H9 (cell line): ENCODE results near the gene DCST1. TPM values are rescaled to one million over a fixed set of nuclear protein-coding genes. Genes with fewer than 3 reads are reported as not detected.

Experiments used
- DNase-seq: peaks from one replicate; pipeline ENCODE4 v3.0.0-alpha.2; 2017
- H2AFZ ChIP-seq: one replicate; pipeline ENCODE4 v1.6.1; 2013; ENCODE audit warnings: mild to moderate bottlenecking, low read length, control low read depth, moderate library complexity
- H2AK5ac ChIP-seq: 2 replicates; pipeline ENCODE4 v1.6.1; 2013; ENCODE audit warnings: low read length, control low read depth, mixed read lengths; ENCODE audit not compliant: insufficient read length
- H2BK120ac ChIP-seq: one replicate; pipeline ENCODE4 v1.6.1; 2013; ENCODE audit warnings: low read depth, mild to moderate bottlenecking, low read length, control low read depth, inconsistent platforms; ENCODE audit not compliant: poor library complexity, severe bottlenecking
- H2BK12ac ChIP-seq: 2 replicates; pipeline ENCODE4 v1.6.1; 2013; ENCODE audit warnings: low read length, control low read depth, mixed read lengths, low read depth; ENCODE audit not compliant: insufficient read length
- H2BK15ac ChIP-seq: 2 replicates; pipeline ENCODE4 v1.6.1; 2013; ENCODE audit warnings: low read depth, low read length, control low read depth
- H2BK20ac ChIP-seq: one replicate; pipeline ENCODE4 v1.6.1; 2013; ENCODE audit warnings: low read depth, mild to moderate bottlenecking, low read length, control low read depth, inconsistent platforms; ENCODE audit not compliant: poor library complexity, severe bottlenecking
- H2BK5ac ChIP-seq: 2 replicates; pipeline ENCODE4 v1.6.1; 2013; ENCODE audit warnings: low read length, control low read depth, mixed read lengths; ENCODE audit not compliant: insufficient read length
- H3K14ac ChIP-seq: 2 replicates; pipeline ENCODE4 v1.6.1; 2013; ENCODE audit warnings: low read length, control low read depth; ENCODE audit not compliant: insufficient read depth
- H3K18ac ChIP-seq: 2 replicates; pipeline ENCODE4 v1.6.1; 2013; ENCODE audit warnings: low read depth, mild to moderate bottlenecking, mixed read lengths, low read length, control low read depth; ENCODE audit not compliant: insufficient read length
- H3K23ac ChIP-seq: 2 replicates; pipeline ENCODE4 v1.6.1; 2013; ENCODE audit warnings: low read length, control low read depth, mixed read lengths, low read depth; ENCODE audit not compliant: insufficient read length
- H3K23me2 ChIP-seq: 2 replicates; pipeline ENCODE4 v1.6.1; 2013; ENCODE audit warnings: low read depth, mild to moderate bottlenecking, mixed read lengths, low read length, control low read depth; ENCODE audit not compliant: insufficient read length, poor library complexity, severe bottlenecking
- H3K27ac ChIP-seq: 2 replicates; pipeline ENCODE4 v1.5.1; 2013; ENCODE audit warnings: low read length, control low read depth, mixed read lengths, low read depth; ENCODE audit not compliant: insufficient read length
- H3K27me3 ChIP-seq: 2 replicates; pipeline ENCODE4 v1.6.1; 2013; ENCODE audit warnings: low read length, control low read depth, inconsistent platforms; ENCODE audit not compliant: insufficient read depth
- H3K4ac ChIP-seq: 2 replicates; pipeline ENCODE4 v1.6.1; 2013; ENCODE audit warnings: low read depth, mild to moderate bottlenecking, control low read depth, inconsistent platforms, low read length, moderate library complexity
- H3K4me1 ChIP-seq: 2 replicates; pipeline ENCODE4 v1.6.1; 2013; ENCODE audit warnings: low read length, control low read depth, inconsistent platforms; ENCODE audit not compliant: insufficient read depth
- H3K4me2 ChIP-seq: 2 replicates; pipeline ENCODE4 v1.6.1; 2013; ENCODE audit warnings: low read length, control low read depth, mixed read lengths; ENCODE audit not compliant: insufficient read length, insufficient read depth
- H3K56ac ChIP-seq: 2 replicates; pipeline ENCODE4 v1.6.1; 2013; ENCODE audit warnings: low read depth, mild to moderate bottlenecking, mixed read lengths, low read length, control low read depth; ENCODE audit not compliant: insufficient read length
- H3K79me1 ChIP-seq: 2 replicates; pipeline ENCODE4 v1.6.1; 2013; ENCODE audit warnings: low read depth, mild to moderate bottlenecking, moderate library complexity, low read length, control low read depth, inconsistent platforms; ENCODE audit not compliant: insufficient read depth, poor library complexity, severe bottlenecking
- H3K79me2 ChIP-seq: 2 replicates; pipeline ENCODE4 v1.6.1; 2013; ENCODE audit warnings: low read length, control low read depth, inconsistent platforms; ENCODE audit not compliant: insufficient read depth
- H3K9ac ChIP-seq: 2 replicates; pipeline ENCODE4 v1.6.1; 2013; ENCODE audit warnings: low read length, control low read depth, mixed read lengths; ENCODE audit not compliant: insufficient read length; ENCODE audit errors: extremely low read depth
- H3K9me3 ChIP-seq: one replicate; pipeline ENCODE4 v1.6.1; 2013; ENCODE audit warnings: low read depth, low read length, inconsistent platforms; ENCODE audit not compliant: control insufficient read depth
- H3T11ph ChIP-seq: one replicate; pipeline ENCODE4 v1.6.1; 2013; ENCODE audit warnings: mild to moderate bottlenecking, low read length, control low read depth, inconsistent platforms
- H4K20me1 ChIP-seq: one replicate; pipeline ENCODE4 v1.6.1; 2013; ENCODE audit not compliant: control insufficient read depth, insufficient read length, insufficient read depth
- H4K5ac ChIP-seq: 2 replicates; pipeline ENCODE4 v1.6.1; 2013; ENCODE audit warnings: low read depth, mild to moderate bottlenecking, mixed read lengths, low read length, control low read depth; ENCODE audit not compliant: insufficient read length
- H4K8ac ChIP-seq: replicated peaks from 2 replicates; pipeline ENCODE4 v1.6.1; 2013; ENCODE audit warnings: low read length, control low read depth, mixed read lengths, low read depth; ENCODE audit not compliant: insufficient read length
- H4K91ac ChIP-seq: 2 replicates; pipeline ENCODE4 v1.6.1; 2013; ENCODE audit warnings: low read depth, mild to moderate bottlenecking, moderate library complexity, mixed read lengths, low read length, control low read depth; ENCODE audit not compliant: insufficient read length
- H3K27ac Mint-ChIP-seq, 3 experiments: 2 replicates in 2 of 3; 3 replicates in 1 of 3; pipeline ENCODE4 v1.8.0; 2020 to 2021; ENCODE audit warnings: mixed read lengths in 3 of 3, mild to moderate bottlenecking in 1 of 3, moderate library complexity in 1 of 3
- H3K27me3 Mint-ChIP-seq: 2 replicates; pipeline ENCODE4 v1.8.0; 2021; ENCODE audit warnings: low read depth, mild to moderate bottlenecking, moderate library complexity, mixed read lengths
- H3K36me3 Mint-ChIP-seq, 3 experiments: 2 replicates in 2 of 3; 3 replicates in 1 of 3; pipeline ENCODE4 v1.8.0; 2020 to 2021; ENCODE audit warnings: low read depth in 3 of 3, mixed read lengths in 3 of 3; ENCODE audit not compliant: insufficient read depth in 1 of 3
- H3K4me1 Mint-ChIP-seq, 2 experiments: 2 replicates each; pipeline ENCODE4 v1.8.0; 2020; ENCODE audit warnings: mixed read lengths in 2 of 2
- H3K4me3 Mint-ChIP-seq, 2 experiments: 2 replicates in 1 of 2; 3 replicates in 1 of 2; pipeline ENCODE4 v1.8.0; 2020 to 2021; ENCODE audit warnings: mild to moderate bottlenecking in 2 of 2, mixed read lengths in 2 of 2, moderate library complexity in 1 of 2
- H3K9me3 Mint-ChIP-seq, 2 experiments: 2 replicates in 1 of 2; 3 replicates in 1 of 2; pipeline ENCODE4 v1.8.0; 2020; ENCODE audit warnings: mild to moderate bottlenecking in 2 of 2, mixed read lengths in 2 of 2, moderate library complexity in 1 of 2
- WGBS: extraction: QIAGEN DNeasy Blood & Tissue Kit; methylation state at CpG from one replicate; pipeline ENCODE4 v1.1.7; 2013; ENCODE audit warnings: missing lambda C conversion rate, low lambda C conversion rate, mixed read lengths; ENCODE audit not compliant: insufficient read length; ENCODE audit errors: extremely low coverage; 5-methylcytosine and 5-hydroxymethylcytosine counted together
- total RNA-seq: library from RNA; stranded (reverse); gene quantifications from 2 replicates; pipeline ENCODE4 v1.2.1, GENCODE V29; 2021
- TF ChIP-seq, protein P1 (sequence below): fragments of 200-600 bp; sonication (generic); conservative IDR thresholded peaks from 3 replicates; pipeline ENCODE4 v1.8.0; 2021; ENCODE audit warnings: antibody characterized with exemption, mild to moderate bottlenecking

DCST1 gene
- total RNA-seq, 1 experiment from 2014 or later: not detected

DNA sequence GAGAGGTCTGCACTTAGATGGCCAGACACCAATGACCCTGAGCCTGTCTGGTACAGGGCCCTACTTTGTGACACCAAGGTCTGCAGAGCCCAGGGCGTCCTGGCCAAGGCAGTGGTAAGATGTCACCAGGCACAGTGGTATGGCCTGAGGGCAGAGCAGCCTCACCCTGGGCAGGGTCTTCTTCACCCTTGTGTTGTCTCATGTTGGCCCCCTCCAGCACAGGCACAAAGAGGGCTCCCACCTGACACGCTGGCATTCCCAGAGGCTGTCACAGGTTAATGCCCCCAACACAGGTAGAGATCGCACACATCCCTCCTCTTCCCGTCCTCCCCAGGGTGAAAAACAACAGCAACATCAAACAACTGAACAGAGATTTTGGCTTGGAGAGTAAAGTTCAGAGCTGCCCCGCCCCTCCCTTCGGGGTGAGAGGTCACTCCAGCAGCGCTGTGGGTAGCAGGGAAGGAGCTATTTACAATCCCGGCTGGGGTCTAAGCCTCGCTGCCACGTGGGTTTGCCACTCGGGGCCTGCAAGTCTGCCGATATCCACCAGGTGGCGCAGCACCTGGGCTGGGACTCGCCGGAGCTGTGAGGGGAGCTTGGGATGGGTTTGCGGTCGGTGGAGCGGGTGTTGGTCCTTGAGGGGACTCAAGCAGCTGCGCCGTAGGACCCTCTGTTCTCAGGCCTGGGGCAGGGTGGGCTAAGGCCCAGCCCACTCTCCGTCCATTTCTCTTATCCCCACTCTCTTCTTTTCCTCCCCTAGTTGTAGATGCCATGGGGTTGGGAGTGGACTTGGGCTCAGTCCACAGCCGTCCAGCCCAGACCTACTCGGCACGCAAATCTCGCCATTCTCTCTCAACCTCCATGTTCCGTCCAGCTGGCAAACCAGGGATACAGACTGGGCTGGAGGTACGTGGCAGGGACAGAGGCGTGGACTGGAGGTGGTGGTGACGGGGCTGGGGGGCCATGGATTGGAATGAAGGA lies 57.7 kb downstream of the DCST1 start:
- no peak overlapping the region for H2AFZ ChIP-seq
- peak overlapping the region in 1 of 2 experiments; percentile 27; a peak in 2 of 5 replicates for H3K4me3 Mint-ChIP-seq

More for the DNA sequence above, 57.7 kb downstream of the DCST1 start:
- no peak overlapping the region for H2BK5ac ChIP-seq
- H3K27ac ChIP-seq: no peak overlapping the region
- no peak overlapping the region for H3K4ac ChIP-seq
- peaks cover 7% of the 10 kb centered on the region for H3K23me2 ChIP-seq
- no peak overlapping the region for H2BK12ac ChIP-seq
- no peaks in the 10 kb centered on the region; a peak in 1 of 5 replicates for H3K9me3 Mint-ChIP-seq
- H3K27me3 Mint-ChIP-seq: peaks cover 50% of the 10 kb centered on the region
- no peak overlapping the region for H4K8ac ChIP-seq
- no peak overlapping the region for H3K56ac ChIP-seq
- no peak overlapping the region for H3K27ac Mint-ChIP-seq
- H4K91ac ChIP-seq: no peak overlapping the region
- H3K9ac ChIP-seq: no peak overlapping the region
- no peak overlapping the region for H2BK120ac ChIP-seq
- H3K27me3 ChIP-seq: peaks cover 2% of the 10 kb centered on the region; the same call in 1 of the 2 replicates
- no peak overlapping the region for H2AK5ac ChIP-seq
- no peaks in the 10 kb centered on the region for H4K20me1 ChIP-seq
- peak; percentile 91 for DNase-seq
- WGBS: no CpG with 5 or more reads among the region's 29 CpGs
- no peak overlapping the region for H3K14ac ChIP-seq
- 0 out of 7 replicates have a peak, but pooled peaks cover 0 to 4% (median 0%) of the 10 kb centered on the region in 3 experiments for H3K36me3 Mint-ChIP-seq
- no peaks in the 10 kb centered on the region for H3K9me3 ChIP-seq
- no peaks in the 10 kb centered on the region for H3K79me1 ChIP-seq
- H2BK20ac ChIP-seq: no peak overlapping the region
- H4K5ac ChIP-seq: no peak overlapping the region
- peak overlapping the region; percentile 10 for H3K4me2 ChIP-seq
- TF ChIP-seq, protein P1, sequence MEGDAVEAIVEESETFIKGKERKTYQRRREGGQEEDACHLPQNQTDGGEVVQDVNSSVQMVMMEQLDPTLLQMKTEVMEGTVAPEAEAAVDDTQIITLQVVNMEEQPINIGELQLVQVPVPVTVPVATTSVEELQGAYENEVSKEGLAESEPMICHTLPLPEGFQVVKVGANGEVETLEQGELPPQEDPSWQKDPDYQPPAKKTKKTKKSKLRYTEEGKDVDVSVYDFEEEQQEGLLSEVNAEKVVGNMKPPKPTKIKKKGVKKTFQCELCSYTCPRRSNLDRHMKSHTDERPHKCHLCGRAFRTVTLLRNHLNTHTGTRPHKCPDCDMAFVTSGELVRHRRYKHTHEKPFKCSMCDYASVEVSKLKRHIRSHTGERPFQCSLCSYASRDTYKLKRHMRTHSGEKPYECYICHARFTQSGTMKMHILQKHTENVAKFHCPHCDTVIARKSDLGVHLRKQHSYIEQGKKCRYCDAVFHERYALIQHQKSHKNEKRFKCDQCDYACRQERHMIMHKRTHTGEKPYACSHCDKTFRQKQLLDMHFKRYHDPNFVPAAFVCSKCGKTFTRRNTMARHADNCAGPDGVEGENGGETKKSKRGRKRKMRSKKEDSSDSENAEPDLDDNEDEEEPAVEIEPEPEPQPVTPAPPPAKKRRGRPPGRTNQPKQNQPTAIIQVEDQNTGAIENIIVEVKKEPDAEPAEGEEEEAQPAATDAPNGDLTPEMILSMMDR: peak; percentile 99
- peaks cover 17 to 35% of the 10 kb centered on the region in 2 experiments for H3K4me1 Mint-ChIP-seq
- H3K79me2 ChIP-seq: no peaks in the 10 kb centered on the region
- no peak overlapping the region for H3K18ac ChIP-seq
- no peak overlapping the region for H2BK15ac ChIP-seq
- no peak overlapping the region for H3K23ac ChIP-seq
- no peak overlapping the region for H3T11ph ChIP-seq
- H3K4me1 ChIP-seq: no peaks in the 10 kb centered on the region
